NT2/D1 (cell line): Measurements from ENCODE around the gene WDR1.

Experiments used
- SUZ12 ChIP-seq: IDR thresholded peaks from 2 replicates; pipeline ENCODE4 v1.6.1; 2011; ENCODE audit not compliant: insufficient read length, insufficient read depth; ENCODE audit errors: extremely low read depth
- YY1 ChIP-seq: IDR thresholded peaks from 2 replicates; pipeline ENCODE4 v1.6.1; 2011; ENCODE audit not compliant: insufficient read length, insufficient read depth
- ZNF274 ChIP-seq: IDR thresholded peaks from 2 replicates; pipeline ENCODE4 v1.6.1; 2011; ENCODE audit warnings: mild to moderate bottlenecking, low read depth, low read length

DNA sequence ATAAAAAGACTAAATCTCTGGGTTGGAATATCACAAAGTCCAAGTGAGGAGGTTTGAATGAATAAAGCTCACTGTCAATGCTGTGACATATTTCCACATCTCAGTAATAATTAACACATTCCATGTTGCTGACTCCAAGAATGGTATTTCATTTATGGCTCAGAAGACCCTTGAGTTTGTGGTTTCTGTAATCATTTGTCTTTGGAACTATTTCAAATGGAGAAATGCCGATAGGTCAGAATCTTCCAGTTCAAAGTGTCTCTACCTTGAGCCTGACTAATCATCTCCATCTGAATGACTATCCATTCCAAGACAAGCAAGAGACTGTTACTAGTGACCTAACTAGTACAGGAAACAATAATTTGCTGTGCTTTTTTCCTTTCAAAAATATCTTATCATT lies 71.1 kb downstream of the WDR1 start:
- TF ChIP-seq YY1 (no peak), SUZ12 (no peak), ZNF274 (no peak)
